Suprapubic skin (tissue), 4 donors: ENCODE results near the gene CIRBP. TPM values are rescaled to one million over a fixed set of nuclear protein-coding genes. Genes with fewer than 3 reads are reported as not detected.
A peak's percentile ranks its signal among the peaks of the same experiment; 100 is the strongest.

Experiments used
- DNase-seq, 2 donors: peaks; one replicate each; pipeline ENCODE4 v3.0.0-alpha.2; 2019; ENCODE audit warnings: low spot score in 2 of 2
- H3K27ac ChIP-seq: fragments of 200-600 bp; sonication (generic); one replicate; pipeline ENCODE4 v1.5.1; 2019
- H3K27me3 ChIP-seq: fragments of 200-600 bp; sonication (generic); one replicate; pipeline ENCODE4 v1.5.1; 2019
- H3K36me3 ChIP-seq: fragments of 200-600 bp; sonication (generic); one replicate; pipeline ENCODE4 v1.5.1; 2019
- H3K4me1 ChIP-seq: fragments of 200-600 bp; sonication (generic); one replicate; pipeline ENCODE4 v1.5.1; 2019
- H3K4me3 ChIP-seq: fragments of 200-600 bp; sonication (generic); one replicate; pipeline ENCODE4 v1.5.1; 2019; ENCODE audit warnings: mild to moderate bottlenecking
- H3K9me3 ChIP-seq: fragments of 200-600 bp; sonication (generic); one replicate; pipeline ENCODE4 v1.5.1; 2019
- CTCF ChIP-seq, 2 donors: fragments of 200-600 bp in 1 of 2; fragments of 450-650 bp in 1 of 2; sonication (generic) in 1 of 2; IDR thresholded peaks; one replicate each; pipeline ENCODE4 v1.5.1; 2016 to 2019; ENCODE audit warnings: antibody characterized with exemption in 2 of 2, mild to moderate bottlenecking in 1 of 2, moderate library complexity in 1 of 2
- EP300 ChIP-seq: sonication (generic); formaldehyde crosslinking; IDR thresholded peaks from one replicate; pipeline ENCODE4 v1.6.1; 2017; ENCODE audit warnings: antibody characterized with exemption
- POLR2A ChIP-seq, 2 donors: fragments of 450-650 bp; IDR thresholded peaks; one replicate each; pipeline ENCODE4 v1.6.1; 2017; ENCODE audit warnings: antibody characterized with exemption in 2 of 2, mild to moderate bottlenecking in 2 of 2, moderate library complexity in 2 of 2
- POLR2AphosphoS5 ChIP-seq, 3 donors: sonication (generic); formaldehyde crosslinking; IDR thresholded peaks; one replicate each; pipeline ENCODE4 v1.6.1; 2017; ENCODE audit warnings: antibody characterized with exemption in 3 of 3
- WGBS: methylation state at CpG from one replicate; pipeline ENCODE4 v1.1.5; 2018; 5-methylcytosine and 5-hydroxymethylcytosine counted together
- total RNA-seq, 4 donors: library from RNA; depleted of rRNA; stranded (reverse); fragments of >200 nt; gene quantifications; one replicate each; pipeline ENCODE4 v1.1.0, GENCODE V29; 2016

The CIRBP gene
- total RNA-seq, 4 donors from 2014 or later = 338 to 672 (median 451) TPM

- TF ChIP-seq EP300 = no peak
- no peak for TF ChIP-seq POLR2A (IDR thresholded peaks at IDR 0.05)
- no peak for TF ChIP-seq CTCF (IDR thresholded peaks at IDR 0.05)
- TF ChIP-seq POLR2AphosphoS5 (IDR thresholded peaks at IDR 0.05) = no peak
- DNase-seq = peak in 1 of 2 donors; percentile 51
- peaks cover 65% of the 10 kb centered on the region for H3K27me3 ChIP-seq
- H3K4me1 ChIP-seq = peaks cover 8% of the 10 kb centered on the region
- no peak overlapping the region for H3K27ac ChIP-seq
- peaks cover 1% of the 10 kb centered on the region for H3K36me3 ChIP-seq
- no peaks in the 10 kb centered on the region for H3K9me3 ChIP-seq
- 48% methylated on average over 9 of the region's 20 CpGs for WGBS
- no peak overlapping the region for H3K4me3 ChIP-seq
Observed at GRCh38 chr19:1284293-1284978, 15.3 kb downstream of the CIRBP start.

DNA sequence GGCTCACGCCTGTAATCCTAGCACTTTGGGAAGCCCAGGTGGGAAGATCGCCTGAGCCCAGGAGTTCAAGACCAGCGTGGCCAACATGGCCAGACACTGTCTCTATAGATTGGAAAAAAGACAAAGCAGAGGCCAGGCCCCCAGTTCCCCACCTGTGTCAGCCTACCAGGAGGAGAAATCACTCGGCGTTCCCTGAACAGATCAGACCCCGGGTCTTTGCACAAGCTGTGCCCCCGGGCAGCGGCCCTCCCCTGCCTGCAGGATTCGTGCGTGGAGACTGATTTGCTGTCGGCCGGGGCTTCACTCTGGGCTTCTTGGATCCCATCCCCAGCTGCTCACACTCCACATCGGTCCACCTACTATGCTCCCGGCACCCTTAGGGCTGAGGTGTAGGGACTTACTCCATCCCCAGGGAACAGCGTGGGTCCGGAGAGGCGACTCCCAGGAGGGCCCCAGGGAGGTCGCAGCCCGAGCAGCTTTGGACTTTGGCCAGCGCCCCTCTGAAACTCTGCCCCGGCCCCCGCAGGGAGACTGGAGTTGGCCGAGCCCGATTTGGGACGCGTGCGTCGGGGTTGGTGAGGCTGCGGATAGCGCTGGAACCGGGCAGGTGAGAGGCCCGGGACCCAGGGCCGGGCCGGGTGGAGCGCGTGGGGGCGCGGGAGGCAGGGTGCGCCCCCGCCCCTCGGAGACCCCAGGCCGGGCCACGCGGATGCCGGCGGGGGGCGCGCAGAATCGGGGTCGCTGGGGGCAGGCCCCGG is 16.0 kb downstream of the CIRBP start:
- Histone ChIP-seq H3K4me1 (peaks cover 8% of the 10 kb centered on the region), H3K4me3 (no peak overlapping the region), H3K36me3 (no peaks in the 10 kb centered on the region), H3K9me3 (no peaks in the 10 kb centered on the region), H3K27ac (no peak overlapping the region), H3K27me3 (peaks cover 73% of the 10 kb centered on the region)
- peak in 1 of 2 donors; percentile 64 for DNase-seq
- WGBS = 61% methylated on average over 8 of the region's 51 CpGs
- TF ChIP-seq POLR2AphosphoS5 (IDR thresholded peaks at IDR 0.05) (no peak), EP300 (no peak), POLR2A (IDR thresholded peaks at IDR 0.05) (no peak), CTCF (IDR thresholded peaks at IDR 0.05) (no peak)

- no peak for DNase-seq
- WGBS = no CpG with 5 or more reads among the region's 113 CpGs
Observed at GRCh38 chr19:1285737-1286360, 16.7 kb downstream of the CIRBP start, which contains the start of gene EFNA2. Gene EFNA2, plus strand, starts transcription at chr19:1285873. Its CDS starts 296 bp downstream, at chr19:1286169.

DNA sequence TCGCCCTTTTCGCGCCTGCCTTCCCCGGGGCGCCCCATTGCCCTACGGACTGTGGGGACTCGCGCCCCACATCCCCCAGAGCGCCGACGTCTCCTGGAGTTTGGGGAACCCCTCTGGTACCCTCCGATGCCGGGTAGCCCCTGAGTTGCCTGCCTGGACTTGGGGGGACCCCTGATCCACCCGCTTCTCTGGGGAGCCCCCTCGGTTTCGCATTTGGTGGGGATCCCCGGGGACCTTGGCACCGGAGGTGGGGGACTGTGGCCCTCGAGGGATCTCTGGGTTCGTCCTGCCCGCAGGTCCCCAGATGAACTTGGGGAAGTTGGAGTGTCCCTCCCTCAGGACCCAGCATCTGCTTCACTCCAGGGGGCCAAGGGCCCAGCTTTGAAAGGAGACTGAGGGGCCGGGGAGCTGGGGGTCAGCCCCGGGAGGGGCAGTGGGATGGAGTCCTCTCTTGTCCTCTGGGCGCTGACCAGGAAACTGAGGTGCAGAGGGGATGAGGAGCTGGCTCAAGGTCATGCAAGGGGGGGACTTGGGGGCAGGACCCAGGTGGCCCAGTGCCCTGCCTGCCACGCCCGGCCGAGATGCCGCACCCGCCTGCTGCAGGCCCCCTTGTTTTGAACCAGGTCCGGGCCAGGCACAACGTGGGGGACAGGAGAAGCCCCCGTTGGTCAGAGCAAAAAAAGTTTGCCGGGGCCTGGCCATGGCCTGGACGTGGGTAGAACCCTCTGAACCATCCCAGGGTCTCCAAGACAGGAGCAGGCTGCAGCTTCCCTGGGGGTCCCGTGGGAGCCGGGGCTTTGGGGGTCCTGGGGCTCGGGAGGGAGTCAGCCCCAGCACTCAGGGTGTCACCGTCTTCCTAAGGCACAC is 17.6 kb downstream of the CIRBP start:
- Histone ChIP-seq H3K4me3 (peak overlapping the region; percentile 39), H3K4me1 (peaks cover 8% of the 10 kb centered on the region), H3K27ac (no peak overlapping the region), H3K9me3 (no peaks in the 10 kb centered on the region), H3K36me3 (no peaks in the 10 kb centered on the region), H3K27me3 (peaks cover 88% of the 10 kb centered on the region)
- TF ChIP-seq POLR2A (IDR thresholded peaks at IDR 0.05) = no peak
- DNase-seq = no peak
- WGBS = 38% methylated on average over 10 of the region's 38 CpGs

More at GRCh38 chr19:1285737-1286360, 16.7 kb downstream of the CIRBP start, which contains the start of gene EFNA2:
- peaks cover 8% of the 10 kb centered on the region for H3K4me1 ChIP-seq
- TF ChIP-seq EP300 = no peak
- TF ChIP-seq CTCF (IDR thresholded peaks at IDR 0.05) = no peak
- TF ChIP-seq POLR2A (IDR thresholded peaks at IDR 0.05) = no peak
- no peak for TF ChIP-seq POLR2AphosphoS5 (IDR thresholded peaks at IDR 0.05)
- H3K27ac ChIP-seq = no peak within 1 kb of the TSS
- H3K9me3 ChIP-seq = no peaks in the 10 kb centered on the region
- peak within 1 kb of the TSS; percentile 39 for H3K4me3 ChIP-seq
- peaks cover 80% of the 10 kb centered on the region for H3K27me3 ChIP-seq
- no peaks in the 10 kb centered on the region for H3K36me3 ChIP-seq
